H1 (cell line): ENCODE data around the gene UNC13D. TPM values are rescaled to one million over a fixed set of nuclear protein-coding genes. Genes with fewer than 3 reads are reported as not detected.

Experiments
- CREB1 ChIP-seq: IDR thresholded peaks from 2 replicates; pipeline ENCODE4 v1.6.1; 2012; ENCODE audit warnings: inconsistent platforms
- EP300 ChIP-seq, 2 experiments: IDR thresholded peaks; 1 replicate in 1 of 2; 2 replicates in 1 of 2; pipeline ENCODE4 v1.6.1; 2011 to 2012; ENCODE audit warnings: low read depth in 2 of 2, low read length in 2 of 2, mild to moderate bottlenecking in 2 of 2, borderline replicate concordance in 1 of 2, inconsistent platforms in 1 of 2, moderate library complexity in 1 of 2
- FOSL1 ChIP-seq: IDR thresholded peaks from 2 replicates; pipeline ENCODE4 v1.6.1; 2011; ENCODE audit warnings: mild to moderate bottlenecking, low read depth, low read length, moderate library complexity; ENCODE audit not compliant: insufficient read depth
- HDAC6 ChIP-seq: IDR thresholded peaks from one replicate; pipeline ENCODE4 v1.7.1; 2012; ENCODE audit warnings: low read depth, mild to moderate bottlenecking, inconsistent platforms, low read length, moderate library complexity
- JUND ChIP-seq: IDR thresholded peaks from 2 replicates; pipeline ENCODE4 v1.6.1; 2011; ENCODE audit warnings: mild to moderate bottlenecking, improper control_type of control experiment, low read length
- KDM1A ChIP-seq: fragments of 200-600, 300-600 bp; sonication (generic); IDR thresholded peaks from 2 replicates; pipeline ENCODE4 v1.7.1; 2016; ENCODE audit warnings: mild to moderate bottlenecking, low read length, borderline replicate concordance
- KDM4A ChIP-seq: IDR thresholded peaks from one replicate; pipeline ENCODE4 v1.7.1; 2012; ENCODE audit warnings: low read depth, mild to moderate bottlenecking, moderate library complexity, low read length, inconsistent platforms; ENCODE audit not compliant: severe bottlenecking
- KDM5A ChIP-seq: fragments of 200-600 bp; IDR thresholded peaks from 2 replicates; pipeline ENCODE4 v1.7.1; 2012; ENCODE audit warnings: mild to moderate bottlenecking, low read length, inconsistent platforms, mixed read lengths
- MAFK ChIP-seq: IDR thresholded peaks from 2 replicates; pipeline ENCODE4 v1.6.1; 2012; ENCODE audit warnings: low read depth, mild to moderate bottlenecking, improper control_type of control experiment, low read length
- POLR2A ChIP-seq, 2 experiments: IDR thresholded peaks; 1 replicate in 1 of 2; 2 replicates in 1 of 2; pipeline ENCODE4 v1.6.1; 2011; ENCODE audit warnings: low read depth in 2 of 2, low read length in 2 of 2, mild to moderate bottlenecking in 2 of 2; ENCODE audit errors: control extremely low read depth in 1 of 2
- POU5F1 ChIP-seq: IDR thresholded peaks from 2 replicates; pipeline ENCODE4 v1.6.1; 2011; ENCODE audit warnings: low read depth, mild to moderate bottlenecking, low read length, moderate library complexity
- RBBP5 ChIP-seq: IDR thresholded peaks from 2 replicates; pipeline ENCODE4 v1.7.1; 2012; ENCODE audit warnings: low read depth, mild to moderate bottlenecking, inconsistent platforms, low read length, moderate library complexity, borderline replicate concordance
- RNF2 ChIP-seq: fragments of 200-900, 300-1000 bp; sonication (generic); IDR thresholded peaks from 2 replicates; pipeline ENCODE4 v1.7.1; 2016; ENCODE audit warnings: borderline replicate concordance, low read depth, mild to moderate bottlenecking, antibody characterized with exemption, low read length; ENCODE audit not compliant: poor library complexity, severe bottlenecking; ENCODE audit errors: missing control alignments
- SIX5 ChIP-seq: IDR thresholded peaks from 2 replicates; pipeline ENCODE4 v1.6.1; 2011; ENCODE audit warnings: mild to moderate bottlenecking, low read depth, low read length
- TAF7 ChIP-seq: optimal IDR thresholded peaks from 2 replicates; pipeline ENCODE3; 2011; ENCODE audit warnings: low read depth, mild to moderate bottlenecking, inconsistent platforms, low read length, moderate library complexity, borderline replicate concordance
- TBP ChIP-seq: IDR thresholded peaks from 2 replicates; pipeline ENCODE4 v1.6.1; 2011; ENCODE audit warnings: low read depth, low read length, improper control_type of control experiment
- TEAD4 ChIP-seq: IDR thresholded peaks from 2 replicates; pipeline ENCODE4 v1.6.1; 2012; ENCODE audit warnings: low read depth, low read length, inconsistent platforms, mixed read lengths
- YY1 ChIP-seq: IDR thresholded peaks from 2 replicates; pipeline ENCODE4 v1.6.1; 2011; ENCODE audit warnings: low read depth, mild to moderate bottlenecking, low read length
- polyA plus RNA-seq, 7 experiments: library from polyadenylated mRNA; depleted of rRNA in 3 of 7; stranded (reverse) in 5 of 7; unstranded in 2 of 7; fragments of >200 nt in 5 of 7; fragments of 200-250 nt in 2 of 7; gene quantifications; 1 replicate in 5 of 7; 2 replicates in 1 of 7; 4 replicates in 1 of 7; pipeline versions ENCODE4 v1.2.1 to v1.2.3, GENCODE V29; 2011 to 2013; ENCODE audit warnings: missing spikeins in 2 of 7, mixed read lengths in 2 of 7
- total RNA-seq: library from RNA; stranded (reverse); fragmentation: NEBNext Ultra II Directional; extraction: Animal tissue kit (Norgen Biotek cat#: 25700); gene quantifications from 2 replicates; pipeline ENCODE4 v1.2.1, GENCODE V29; 2021
- TF ChIP-seq, protein P1 (sequence below): IDR thresholded peaks from 2 replicates; pipeline ENCODE4 v1.6.1; 2012; ENCODE audit warnings: low read length, inconsistent platforms
- TF ChIP-seq, protein P2 (sequence below): IDR thresholded peaks from 2 replicates; pipeline ENCODE4 v1.6.1; 2012; ENCODE audit warnings: inconsistent platforms
- TF ChIP-seq, protein P3 (sequence below): IDR thresholded peaks from 2 replicates; pipeline ENCODE4 v1.6.1; 2011; ENCODE audit warnings: low read depth, mild to moderate bottlenecking, low read length; ENCODE audit not compliant: insufficient read depth

UNC13D gene
- total and polyA plus RNA-seq, 2 of the 8 experiments (the other 6 are each of a cell fraction or from before 2014, with no cell fraction given): 3.6 to 8.4 TPM

DNA sequence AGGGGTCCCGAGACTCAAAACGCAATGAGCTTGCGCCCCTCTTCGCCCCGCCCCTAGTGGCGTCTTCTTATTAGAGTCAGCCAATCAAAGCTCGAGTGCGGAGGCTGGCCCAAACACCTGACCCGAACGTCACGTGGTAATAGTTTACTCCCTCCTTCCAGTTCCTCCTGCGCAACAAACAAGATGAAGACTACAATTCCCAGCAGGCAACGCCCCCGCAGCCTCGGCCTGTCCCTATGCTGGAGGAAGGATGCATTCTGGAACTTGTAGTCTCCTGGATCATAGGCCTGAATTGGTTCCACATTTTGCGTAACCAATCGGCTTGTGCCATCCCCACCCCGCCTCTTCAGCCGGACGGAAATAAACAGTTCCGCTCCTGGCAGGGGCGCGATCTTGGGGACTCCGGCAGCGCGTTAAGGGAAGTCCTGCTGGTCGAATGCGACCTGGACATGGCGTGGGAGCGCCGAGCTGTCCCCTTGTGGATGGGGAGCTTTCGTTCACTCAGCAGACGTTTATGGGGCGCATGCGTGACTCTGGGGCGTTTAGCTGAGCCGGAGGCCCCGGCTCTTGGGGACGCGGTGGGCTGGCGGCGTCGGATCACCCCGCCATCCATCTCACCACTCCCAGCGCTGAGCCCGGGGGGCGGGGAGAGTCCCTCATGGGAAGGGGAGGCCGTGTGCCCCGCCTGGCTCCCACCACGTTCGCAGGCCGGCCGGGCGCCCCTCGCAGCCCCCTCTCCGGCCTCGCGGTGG is 11.3 kb upstream of the UNC13D start, which contains the start of gene WBP2 (continued):
- TF ChIP-seq, protein P1, sequence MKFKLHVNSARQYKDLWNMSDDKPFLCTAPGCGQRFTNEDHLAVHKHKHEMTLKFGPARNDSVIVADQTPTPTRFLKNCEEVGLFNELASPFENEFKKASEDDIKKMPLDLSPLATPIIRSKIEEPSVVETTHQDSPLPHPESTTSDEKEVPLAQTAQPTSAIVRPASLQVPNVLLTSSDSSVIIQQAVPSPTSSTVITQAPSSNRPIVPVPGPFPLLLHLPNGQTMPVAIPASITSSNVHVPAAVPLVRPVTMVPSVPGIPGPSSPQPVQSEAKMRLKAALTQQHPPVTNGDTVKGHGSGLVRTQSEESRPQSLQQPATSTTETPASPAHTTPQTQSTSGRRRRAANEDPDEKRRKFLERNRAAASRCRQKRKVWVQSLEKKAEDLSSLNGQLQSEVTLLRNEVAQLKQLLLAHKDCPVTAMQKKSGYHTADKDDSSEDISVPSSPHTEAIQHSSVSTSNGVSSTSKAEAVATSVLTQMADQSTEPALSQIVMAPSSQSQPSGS: peak; percentile 57; the same call in 1 of the 2 replicates
- no peak for TF ChIP-seq TEAD4
- TF ChIP-seq, protein P2, sequence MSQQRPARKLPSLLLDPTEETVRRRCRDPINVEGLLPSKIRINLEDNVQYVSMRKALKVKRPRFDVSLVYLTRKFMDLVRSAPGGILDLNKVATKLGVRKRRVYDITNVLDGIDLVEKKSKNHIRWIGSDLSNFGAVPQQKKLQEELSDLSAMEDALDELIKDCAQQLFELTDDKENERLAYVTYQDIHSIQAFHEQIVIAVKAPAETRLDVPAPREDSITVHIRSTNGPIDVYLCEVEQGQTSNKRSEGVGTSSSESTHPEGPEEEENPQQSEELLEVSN: peak; percentile 83
- peak in 1 of 2 experiments; percentile 4; a peak in 1 of 3 replicates for TF ChIP-seq EP300 (IDR thresholded peaks at IDR 0.05; ENCODE audit: borderline replicate concordance in 1 of 2, low read depth in 2 of 2, low read length in 2 of 2)
- no peak; the same call in 1 of the 2 replicates for TF ChIP-seq RBBP5
- peak; percentile 97 for TF ChIP-seq SIX5
- peak; percentile 86 for TF ChIP-seq CREB1
- TF ChIP-seq FOSL1: no peak
- peak; percentile 54; the same call in 1 of the 2 replicates for TF ChIP-seq TBP
- TF ChIP-seq, protein P3, sequence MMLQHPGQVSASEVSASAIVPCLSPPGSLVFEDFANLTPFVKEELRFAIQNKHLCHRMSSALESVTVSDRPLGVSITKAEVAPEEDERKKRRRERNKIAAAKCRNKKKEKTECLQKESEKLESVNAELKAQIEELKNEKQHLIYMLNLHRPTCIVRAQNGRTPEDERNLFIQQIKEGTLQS: peak; percentile 92
- no peak for TF ChIP-seq TAF7
- no peak for TF ChIP-seq KDM4A
- 0 out of 2 replicates have a peak, but pooled peaks have one; percentile 22 for TF ChIP-seq YY1
- no peak for TF ChIP-seq KDM5A
- TF ChIP-seq MAFK: no peak
- no peak for TF ChIP-seq RNF2
- peak; percentile 79 to 93 for TF ChIP-seq POLR2A (IDR thresholded peaks at IDR 0.05; ENCODE audit: control extremely low read depth in 1 of 2, low read depth in 2 of 2, low read length in 2 of 2)
- no peak for TF ChIP-seq KDM1A
- TF ChIP-seq JUND: no peak
- no peak for TF ChIP-seq POU5F1
- no peak for TF ChIP-seq HDAC6
